Measurements from ENCODE around the gene RPS15A.

GRCh38 chr16:18829251-18829650 is 39.1 kb upstream of the RPS15A start:
- no peak for TF ChIP-seq CTCF (IDR thresholded peaks at IDR 0.05 in 8 of 11, conservative IDR thresholded peaks at IDR 0.05 in 3 of 11)
- no peak for TF ChIP-seq POLR2A (IDR thresholded peaks at IDR 0.05)
- TF ChIP-seq POLR2AphosphoS5 (IDR thresholded peaks at IDR 0.05): no peak
